Ovary (tissue), 9 donors: ENCODE measurements around the gene FBXL17. TPM values are rescaled to one million over a fixed set of nuclear protein-coding genes. Genes with fewer than 3 reads are reported as not detected.

Source experiments
- DNase-seq, 5 donors: peaks; one replicate each; pipeline ENCODE4 v3.0.0-alpha.2; 2019 to 2020
- H3K27ac ChIP-seq, 2 donors: fragments of 200-600 bp; one replicate each; pipeline versions ENCODE4 v1.5.1 to v1.8.0; 2019 to 2022
- H3K27me3 ChIP-seq: fragments of 200-600 bp; one replicate; pipeline ENCODE4 v1.8.0; 2022
- H3K36me3 ChIP-seq: fragments of 200-600 bp; sonication (generic); one replicate; pipeline ENCODE4 v1.5.1; 2019
- H3K4me1 ChIP-seq: one replicate; pipeline ENCODE4 v1.8.1; 2013; ENCODE audit warnings: mild to moderate bottlenecking, moderate library complexity; ENCODE audit not compliant: insufficient read depth
- H3K4me3 ChIP-seq: fragments of 200-600 bp; sonication (generic); one replicate; pipeline ENCODE4 v1.5.1; 2017
- H3K9me3 ChIP-seq, 2 donors: fragments of 200-600 bp in 1 of 2; sonication (generic) in 1 of 2; one replicate each; pipeline versions ENCODE4 v1.5.1 to v1.8.1; 2013 to 2019; ENCODE audit warnings: mild to moderate bottlenecking in 1 of 2, moderate library complexity in 1 of 2
- EP300 ChIP-seq: sonication (generic); formaldehyde crosslinking; IDR thresholded peaks from one replicate; pipeline ENCODE4 v1.6.1; 2017; ENCODE audit warnings: antibody characterized with exemption
- POLR2A ChIP-seq: fragments of 450-650 bp; IDR thresholded peaks from one replicate; pipeline ENCODE4 v1.6.1; 2017; ENCODE audit warnings: antibody characterized with exemption, mild to moderate bottlenecking, moderate library complexity
- WGBS, 3 donors: extraction: QIAGEN DNeasy Blood & Tissue Kit in 1 of 3; methylation state at CpG; one replicate each; pipeline versions ENCODE4 v1.1.5 to v1.1.7; 2013 to 2017; 5-methylcytosine and 5-hydroxymethylcytosine counted together
- intact Hi-C, 4 donors: fragments of 100-400 bp; cut with DNase I; formaldehyde crosslinking; loops; one replicate each; pipeline versions ENCODE4 v1.11.0 to v1.15.1; 2022 to 2023
- polyA plus RNA-seq, 2 donors: library from polyadenylated mRNA; stranded (reverse); fragments of 200-250 nt in 1 of 2; fragments of 350-450 nt in 1 of 2; fragmentation: Illumina TruSeq in 1 of 2; extraction: RNeasy Lipid Tissue Mini Kit (QIAGEN cat#74804) in 1 of 2; gene quantifications; one replicate each; pipeline ENCODE4 v1.2.3, GENCODE V29; 2013 to 2014
- total RNA-seq, 7 donors: library from RNA; depleted of rRNA in 2 of 7; stranded (reverse); fragments of >200 nt in 2 of 7; fragmentation: NEBNext Ultra II Directional in 3 of 7; extraction: Animal tissue kit (Norgen Biotek cat#: 25700) in 3 of 7; gene quantifications; one replicate each; pipeline versions ENCODE4 v1.1.0 to v1.2.4, GENCODE V29; 2016 to 2023
- TF ChIP-seq, protein P1 (sequence below), 3 donors: fragments of 450-650 bp in 2 of 3; fragments of 200-600 bp in 1 of 3; IDR thresholded peaks; one replicate each; pipeline versions ENCODE4 v1.5.1 to v1.8.0; 2016 to 2022; ENCODE audit warnings: antibody characterized with exemption in 3 of 3, mild to moderate bottlenecking in 1 of 3
- donor health status: DM: no; HTN: no; CAD: no; lungs with moderate emphysema.
- donor health status: DM: no; HTN: no; CAD: no.
- donor health status: Bipolar disorder and iron deficiency.
- donor health status: DM: yes; HTN: yes; CAD: no.
- donor health status: DM: no; HTN: no; CAD: no.
- donor health status: DM: yes; HTN: yes; CAD: no.

The FBXL17 gene
- total and polyA plus RNA-seq, 9 donors, result 6.8 to 20.4 (median 15.9) TPM

DNA sequence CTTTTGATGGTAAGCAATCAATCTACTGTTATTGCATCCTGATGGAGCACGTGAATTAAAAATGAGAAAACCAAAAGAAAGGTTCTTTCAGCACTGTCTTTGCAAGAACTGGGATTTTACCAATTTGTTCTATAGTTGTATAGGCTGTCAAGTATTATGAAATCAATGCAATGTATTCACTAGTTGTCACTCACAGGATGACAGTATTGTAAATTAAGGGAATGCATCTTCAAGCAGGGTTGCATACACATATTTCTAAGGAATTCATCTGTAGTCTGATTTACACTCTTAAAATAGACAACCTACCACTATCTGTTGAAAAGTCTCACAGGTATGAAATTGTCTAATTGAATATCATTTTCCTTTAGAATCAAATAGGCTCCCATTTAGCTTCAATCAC is 252.8 kb downstream of the FBXL17 start:
- Histone ChIP-seq H3K36me3 (no peaks in the 10 kb centered on the region), H3K4me1 (no peaks in the 10 kb centered on the region), H3K9me3 (no peaks in the 10 kb centered on the region), H3K4me3 (no peak overlapping the region), H3K27me3 (no peaks in the 10 kb centered on the region), H3K27ac (no peak overlapping the region)
- TF ChIP-seq EP300, result no peak
- no peak for TF ChIP-seq POLR2A
- TF ChIP-seq, protein P1, sequence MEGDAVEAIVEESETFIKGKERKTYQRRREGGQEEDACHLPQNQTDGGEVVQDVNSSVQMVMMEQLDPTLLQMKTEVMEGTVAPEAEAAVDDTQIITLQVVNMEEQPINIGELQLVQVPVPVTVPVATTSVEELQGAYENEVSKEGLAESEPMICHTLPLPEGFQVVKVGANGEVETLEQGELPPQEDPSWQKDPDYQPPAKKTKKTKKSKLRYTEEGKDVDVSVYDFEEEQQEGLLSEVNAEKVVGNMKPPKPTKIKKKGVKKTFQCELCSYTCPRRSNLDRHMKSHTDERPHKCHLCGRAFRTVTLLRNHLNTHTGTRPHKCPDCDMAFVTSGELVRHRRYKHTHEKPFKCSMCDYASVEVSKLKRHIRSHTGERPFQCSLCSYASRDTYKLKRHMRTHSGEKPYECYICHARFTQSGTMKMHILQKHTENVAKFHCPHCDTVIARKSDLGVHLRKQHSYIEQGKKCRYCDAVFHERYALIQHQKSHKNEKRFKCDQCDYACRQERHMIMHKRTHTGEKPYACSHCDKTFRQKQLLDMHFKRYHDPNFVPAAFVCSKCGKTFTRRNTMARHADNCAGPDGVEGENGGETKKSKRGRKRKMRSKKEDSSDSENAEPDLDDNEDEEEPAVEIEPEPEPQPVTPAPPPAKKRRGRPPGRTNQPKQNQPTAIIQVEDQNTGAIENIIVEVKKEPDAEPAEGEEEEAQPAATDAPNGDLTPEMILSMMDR (IDR thresholded peaks at IDR 0.05), result no peak
- intact Hi-C loops, result no loop called here
- 97 to 98% (median 98%) methylated on average over 1 of the region's 1 CpG for WGBS, 3 donors
- no peak for DNase-seq

DNA sequence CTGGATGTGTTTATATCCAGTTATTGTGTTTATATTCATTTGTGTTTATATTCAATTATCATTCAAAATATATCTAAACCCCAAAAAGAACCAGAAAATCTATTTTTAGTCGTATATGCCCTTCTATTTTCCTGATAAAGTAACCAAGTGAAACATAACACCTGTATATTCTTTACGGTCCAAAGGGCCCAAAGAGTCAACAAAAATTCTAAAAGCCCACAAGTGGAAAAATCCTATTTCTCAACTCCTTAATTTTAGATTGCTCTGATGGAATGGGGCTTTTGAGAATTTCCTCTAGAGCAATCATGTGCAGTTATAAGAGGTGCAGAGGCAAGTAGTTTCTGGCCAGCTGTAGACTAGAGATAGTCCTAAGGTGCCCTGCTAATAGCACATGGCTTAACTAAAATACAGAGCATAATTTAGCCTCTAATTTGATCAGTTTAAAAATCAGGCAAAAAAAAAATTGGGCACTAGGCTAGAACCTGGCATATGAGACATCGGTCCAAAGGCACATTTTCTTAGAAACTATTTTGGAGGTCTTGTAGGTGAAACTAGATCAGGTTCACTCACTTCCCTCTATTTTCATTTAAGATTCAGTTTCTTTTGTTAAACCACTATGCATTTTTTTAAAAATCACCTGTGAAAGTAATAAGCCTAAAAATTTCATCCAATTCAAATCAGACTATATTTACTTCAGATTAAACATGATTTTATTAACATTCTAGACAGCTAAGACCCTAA is 256.0 kb downstream of the FBXL17 start:
- no peaks in the 10 kb centered on the region for H3K4me1 ChIP-seq
- DNase-seq, result no peak
- TF ChIP-seq, protein P1 (IDR thresholded peaks at IDR 0.05), result no peak
- TF ChIP-seq EP300, result no peak
- no peak for TF ChIP-seq POLR2A
- no peak overlapping the region for H3K27ac ChIP-seq
- H3K4me3 ChIP-seq, result no peak overlapping the region
- WGBS, 3 donors, result 68 to 71% (median 68%) methylated on average over 3 of the region's 3 CpGs
- H3K36me3 ChIP-seq, result no peaks in the 10 kb centered on the region
- no peaks in the 10 kb centered on the region for H3K27me3 ChIP-seq
- intact Hi-C loops, result no loop called here
- H3K9me3 ChIP-seq, result no peaks in the 10 kb centered on the region

DNA sequence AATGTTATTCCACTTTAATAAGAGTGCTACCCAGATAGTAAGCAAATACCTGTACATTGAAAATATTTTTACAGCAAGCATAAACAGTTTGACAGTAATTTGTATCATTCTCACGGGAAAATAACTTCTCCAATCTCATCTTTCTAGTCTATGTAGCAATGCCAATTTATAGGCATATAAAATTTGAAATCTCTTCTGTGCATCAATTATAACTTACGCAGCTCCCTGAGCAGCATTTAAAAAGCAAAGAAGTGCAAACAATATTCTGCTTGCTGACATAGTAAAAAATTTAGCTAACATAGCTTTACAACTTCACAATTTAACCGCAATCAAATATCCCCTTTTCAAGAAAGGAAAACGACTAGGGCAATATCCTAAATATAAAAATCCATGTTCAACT is 257.3 kb downstream of the FBXL17 start:
- intact Hi-C loops, result no loop called here
- no peaks in the 10 kb centered on the region for H3K4me1 ChIP-seq
- TF ChIP-seq POLR2A (no peak), EP300 (no peak)
- TF ChIP-seq, protein P1 (IDR thresholded peaks at IDR 0.05), result no peak
- WGBS, 3 donors, result 77 to 84% (median 84%) methylated on average over 4 of the region's 4 CpGs
- H3K27ac ChIP-seq, result no peak overlapping the region
- no peaks in the 10 kb centered on the region for H3K9me3 ChIP-seq
- no peak overlapping the region for H3K4me3 ChIP-seq
- H3K36me3 ChIP-seq, result no peaks in the 10 kb centered on the region
- H3K27me3 ChIP-seq, result no peaks in the 10 kb centered on the region
- no peak for DNase-seq

DNA sequence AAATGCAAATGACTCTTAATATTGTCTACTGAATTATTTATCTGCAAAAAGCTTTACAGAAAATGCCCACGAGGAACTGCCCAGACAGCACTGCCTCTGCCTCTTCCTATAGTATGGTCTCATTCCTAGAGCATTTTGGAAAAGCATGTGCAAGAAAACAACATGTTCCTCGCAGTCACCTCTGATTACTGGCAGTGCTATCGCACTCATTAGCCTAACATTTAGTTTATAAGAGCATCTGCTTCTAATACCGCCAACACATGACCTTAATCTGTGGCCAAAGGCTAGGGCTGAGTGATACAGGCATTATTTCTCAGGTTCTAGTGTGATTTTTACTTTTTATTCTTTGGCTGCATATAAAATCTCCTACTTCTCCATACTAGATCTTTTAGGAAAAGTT is 259.2 kb downstream of the FBXL17 start:
- Histone ChIP-seq H3K36me3 (no peaks in the 10 kb centered on the region), H3K4me3 (no peak overlapping the region), H3K4me1 (no peaks in the 10 kb centered on the region), H3K27ac (no peak overlapping the region), H3K9me3 (no peaks in the 10 kb centered on the region), H3K27me3 (no peaks in the 10 kb centered on the region)
- DNase-seq, result no peak
- 38 to 52% (median 39%) methylated on average over 4 of the region's 4 CpGs for WGBS, 3 donors
- intact Hi-C loops, result no loop called here
- TF ChIP-seq, protein P1 (IDR thresholded peaks at IDR 0.05), result no peak
- no peak for TF ChIP-seq EP300
- TF ChIP-seq POLR2A, result no peak
